GM12891 (cell line): ENCODE data around the gene SMIM38.

Source experiments
- POLR2A ChIP-seq: IDR thresholded peaks from 2 replicates; pipeline ENCODE4 v1.6.1; 2011; ENCODE audit warnings: low read depth, low read length, control low read depth
- POLR2AphosphoS5 ChIP-seq: IDR thresholded peaks from 2 replicates; pipeline ENCODE4 v1.6.1; 2011; ENCODE audit warnings: low read depth, low read length, control low read depth
- POU2F2 ChIP-seq: IDR thresholded peaks from 2 replicates; pipeline ENCODE4 v1.6.1; 2011; ENCODE audit warnings: low read depth, mild to moderate bottlenecking, control low read depth, low read length, moderate library complexity
- TAF1 ChIP-seq: IDR thresholded peaks from 2 replicates; pipeline ENCODE4 v1.6.1; 2011; ENCODE audit warnings: low read depth, low read length, control low read depth

DNA sequence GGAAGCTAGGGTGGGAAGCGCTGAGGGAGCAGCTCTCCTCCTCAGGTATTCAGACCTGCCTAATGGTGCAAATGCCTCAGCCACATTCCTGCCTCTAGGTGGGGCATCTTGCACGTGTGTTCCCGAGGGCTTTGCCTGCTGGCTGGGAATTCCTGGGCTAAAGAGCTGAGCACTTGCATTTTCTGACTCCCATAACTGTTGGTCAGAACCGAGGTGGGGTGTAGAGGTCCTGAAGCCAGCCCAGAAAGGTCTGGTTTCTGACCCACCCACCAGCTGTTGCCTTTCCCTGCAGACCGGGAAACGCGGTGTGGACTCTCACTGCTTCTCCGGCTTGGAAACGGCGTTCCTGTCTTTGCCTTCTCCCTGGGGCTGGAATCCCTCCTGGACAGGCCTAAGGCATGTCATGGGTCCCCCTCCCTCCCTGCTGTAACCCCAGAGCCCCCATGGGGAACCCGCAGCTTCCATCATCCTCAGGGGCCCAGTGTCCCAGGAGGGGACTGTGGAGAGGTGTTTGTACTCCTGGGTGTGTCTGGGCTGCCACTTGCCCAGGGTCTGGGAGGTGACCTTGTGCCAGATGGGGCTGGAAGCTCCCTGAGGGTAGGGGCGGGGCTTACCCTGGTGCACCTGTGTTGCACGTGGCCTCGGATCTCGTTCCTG lies 24.0 kb upstream of the SMIM38 start:
- TF ChIP-seq TAF1 (no peak), POLR2A (no peak), POU2F2 (no peak), POLR2AphosphoS5 (no peak)
